NCI-H82 (cell line): ENCODE data around the gene FBXO38.

Experiments used
- DNase-seq: peaks from one replicate; lab custom pipeline; 2025; lab: John Stamatoyannopoulos, UW

The FBXO38 gene

GRCh38 chr5:148383564-148384379 lies at the start of gene FBXO38:
Gene FBXO38 (plus strand): TSS chr5:148383958. CDS start chr5:148394777, 10,819 bp downstream.
- peak; percentile 97 for DNase-seq

- DNase-seq: no peak
Observed at GRCh38 chr5:148335259-148335658, 48.5 kb upstream of the FBXO38 start, which contains the start of gene SPINK9. Gene SPINK9 (plus strand): TSS chr5:148335559. CDS start chr5:148335614, 55 bp downstream.

GRCh38 chr5:148336704-148337435 lies 46.9 kb upstream of the FBXO38 start:
- no peak for DNase-seq

GRCh38 chr5:148342371-148343045 lies 41.2 kb upstream of the FBXO38 start:
- DNase-seq: no peak

GRCh38 chr5:148343046-148343407 lies 40.7 kb upstream of the FBXO38 start:
- DNase-seq: no peak

GRCh38 chr5:148343603-148344487 lies 39.9 kb upstream of the FBXO38 start:
- DNase-seq: no peak

- no peak for DNase-seq
Observed at GRCh38 chr5:148347706-148348105, 36.1 kb upstream of the FBXO38 start.

- DNase-seq: no peak
Observed at GRCh38 chr5:148352696-148353095, 31.1 kb upstream of the FBXO38 start.

GRCh38 chr5:148353634-148354033 lies 30.1 kb upstream of the FBXO38 start:
- no peak for DNase-seq

- DNase-seq: no peak
Observed at GRCh38 chr5:148364343-148364742, 19.4 kb upstream of the FBXO38 start.

GRCh38 chr5:148368299-148368698 lies 15.5 kb upstream of the FBXO38 start:
- DNase-seq: no peak

GRCh38 chr5:148372166-148372725 lies 11.5 kb upstream of the FBXO38 start:
- DNase-seq: peak; percentile 19

- DNase-seq: peak; percentile 90
Observed at GRCh38 chr5:148372893-148373292, 10.9 kb upstream of the FBXO38 start.

GRCh38 chr5:148374690-148375360 lies 8.9 kb upstream of the FBXO38 start:
- peak; percentile 82 for DNase-seq

- DNase-seq: no peak
Observed at GRCh38 chr5:148376198-148376597, 7.6 kb upstream of the FBXO38 start.

- no peak for DNase-seq
Observed at GRCh38 chr5:148378670-148379069, 5.1 kb upstream of the FBXO38 start.

- no peak for DNase-seq
Observed at GRCh38 chr5:148379340-148379739, 4.4 kb upstream of the FBXO38 start.

- DNase-seq: no peak
Observed at GRCh38 chr5:148381906-148382305, 1.9 kb upstream of the FBXO38 start.

GRCh38 chr5:148382961-148383360 lies 797 bp upstream of the FBXO38 start:
- DNase-seq: peak; percentile 12

GRCh38 chr5:148384380-148384737 lies 601 bp downstream of the FBXO38 start:
- no peak for DNase-seq

- no peak for DNase-seq
Observed at GRCh38 chr5:148385094-148385493, 1.3 kb downstream of the FBXO38 start.
